ENCODE measurements around the gene ARFGAP3.

Gene ARFGAP3

DNA sequence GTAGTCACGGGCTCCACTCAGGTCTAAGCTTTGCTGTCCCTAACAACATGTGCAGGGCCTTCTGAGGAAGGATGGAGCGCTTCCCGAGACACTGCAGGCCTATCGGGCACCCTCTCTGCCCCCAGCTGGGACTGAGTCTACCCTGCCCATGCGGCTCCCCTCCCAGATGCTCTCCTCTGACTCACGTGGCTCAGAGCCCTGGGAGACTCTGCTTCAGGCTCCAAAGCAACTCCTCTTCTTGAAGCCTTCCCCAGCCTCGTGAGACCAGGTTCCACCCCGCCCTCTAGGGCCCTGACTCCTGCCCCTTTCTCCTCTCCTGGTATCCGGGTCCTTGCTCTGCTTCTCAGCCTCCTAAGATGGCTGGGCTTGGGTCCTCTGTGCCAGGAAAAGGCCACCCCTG is 28.4 kb upstream of the ARFGAP3 start:
- no peak for DNase-seq (ENCODE audit: low read depth)
- H3K4me3 ChIP-seq (ENCODE audit: low read depth, low read length) = no peak overlapping the region

GRCh38 chr22:42884616-42885375 is 27.7 kb upstream of the ARFGAP3 start:
- DNase-seq (ENCODE audit: low read depth) = no peak
- H3K4me3 ChIP-seq (ENCODE audit: low read depth, low read length) = no peak overlapping the region

DNA sequence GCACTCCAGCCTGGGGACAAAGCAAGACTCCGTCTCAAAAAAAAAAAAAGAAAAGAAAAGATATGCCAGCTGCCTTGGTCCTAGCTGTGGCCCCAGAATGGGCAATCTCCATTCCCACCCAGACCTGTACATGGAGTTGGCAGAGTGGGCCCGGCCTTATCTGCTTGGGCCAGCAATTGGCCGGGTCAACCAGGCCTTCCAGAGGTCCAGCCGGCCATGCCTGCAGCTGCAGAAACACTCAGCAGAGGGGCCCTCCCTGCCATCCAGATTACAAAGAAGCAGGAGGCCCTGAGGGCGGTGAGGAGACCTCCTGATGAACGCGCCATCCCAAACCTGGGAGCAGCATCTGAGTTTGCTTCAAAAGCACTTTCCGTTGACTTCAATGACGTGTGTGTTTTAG is 26.9 kb upstream of the ARFGAP3 start:
- no peak for DNase-seq (ENCODE audit: low read depth)
- H3K4me3 ChIP-seq (ENCODE audit: low read depth, low read length) = no peak overlapping the region

DNA sequence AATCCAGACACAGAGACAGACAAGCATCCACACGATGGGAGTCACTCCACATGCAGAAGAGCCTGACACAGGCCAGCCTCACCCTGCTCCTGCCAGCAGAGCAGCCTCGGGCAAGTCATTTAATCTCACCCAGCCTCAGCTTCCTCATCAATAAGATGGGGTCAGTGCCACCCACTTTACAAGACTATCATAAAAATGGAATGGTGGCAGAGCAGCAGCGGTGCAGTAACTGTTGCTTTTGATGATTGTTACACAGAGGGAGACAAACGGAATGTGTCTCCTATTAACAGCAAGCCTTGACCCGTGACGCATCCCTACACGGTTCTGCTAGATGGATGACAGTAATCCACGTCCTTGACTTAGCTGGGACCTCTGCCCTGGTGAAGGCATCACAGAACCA is 26.0 kb upstream of the ARFGAP3 start:
- no peak for DNase-seq (ENCODE audit: low read depth)
- H3K4me3 ChIP-seq (ENCODE audit: low read depth, low read length) = no peak overlapping the region

- DNase-seq (ENCODE audit: low read depth) = no peak
- H3K4me3 ChIP-seq (ENCODE audit: low read depth, low read length) = no peak overlapping the region
Measured at GRCh38 chr22:42881982-42882656, 25.0 kb upstream of the ARFGAP3 start.

GRCh38 chr22:42881298-42881697 is 24.2 kb upstream of the ARFGAP3 start:
- DNase-seq (ENCODE audit: low read depth) = no peak

GRCh38 chr22:42880815-42881214 is 23.7 kb upstream of the ARFGAP3 start:
- H3K4me3 ChIP-seq (ENCODE audit: low read depth, low read length) = no peak overlapping the region
- DNase-seq (ENCODE audit: low read depth) = no peak

More at GRCh38 chr22:42881298-42881697, 24.2 kb upstream of the ARFGAP3 start:
- H3K4me3 ChIP-seq (ENCODE audit: low read depth, low read length) = no peak overlapping the region

- DNase-seq (ENCODE audit: low read depth) = no peak
- no peak overlapping the region for H3K4me3 ChIP-seq (ENCODE audit: low read depth, low read length)
Measured at GRCh38 chr22:42879371-42880021, 22.4 kb upstream of the ARFGAP3 start.

GRCh38 chr22:42878561-42879305 is 21.7 kb upstream of the ARFGAP3 start:
- DNase-seq (ENCODE audit: low read depth) = no peak
- H3K4me3 ChIP-seq (ENCODE audit: low read depth, low read length) = no peak overlapping the region

GRCh38 chr22:42877597-42878340 is 20.7 kb upstream of the ARFGAP3 start:
- no peak for DNase-seq (ENCODE audit: low read depth)
- no peak overlapping the region for H3K4me3 ChIP-seq (ENCODE audit: low read depth, low read length)

DNA sequence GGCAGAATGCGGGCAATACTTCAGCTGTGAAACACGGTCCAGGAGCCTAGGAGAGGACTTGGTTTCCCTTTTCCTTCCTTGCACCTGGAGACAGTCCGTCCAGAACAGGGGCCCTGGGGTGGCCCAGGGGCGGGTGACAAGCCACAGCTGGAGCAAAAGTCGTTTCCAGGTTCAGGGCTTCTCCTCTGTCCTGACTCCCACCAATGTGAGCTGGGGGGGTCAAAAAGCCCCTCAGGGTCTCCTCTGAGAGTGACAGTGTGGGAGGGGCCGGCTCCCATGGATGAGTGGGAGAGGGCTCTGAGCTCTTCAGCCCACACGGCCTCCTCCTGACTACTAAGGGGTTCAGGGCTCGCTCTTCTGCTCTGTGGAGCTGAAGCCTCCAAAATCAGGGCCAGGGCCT is 20.1 kb upstream of the ARFGAP3 start:
- no peak for DNase-seq (ENCODE audit: low read depth)
- no peak overlapping the region for H3K4me3 ChIP-seq (ENCODE audit: low read depth, low read length)

- H3K4me3 ChIP-seq (ENCODE audit: low read depth, low read length) = no peak overlapping the region
- DNase-seq (ENCODE audit: low read depth) = no peak
Measured at GRCh38 chr22:42876041-42876440, 19.0 kb upstream of the ARFGAP3 start.

GRCh38 chr22:42874010-42874409 is 16.9 kb upstream of the ARFGAP3 start:
- no peak overlapping the region for H3K4me3 ChIP-seq (ENCODE audit: low read depth, low read length)
- DNase-seq (ENCODE audit: low read depth) = no peak

DNA sequence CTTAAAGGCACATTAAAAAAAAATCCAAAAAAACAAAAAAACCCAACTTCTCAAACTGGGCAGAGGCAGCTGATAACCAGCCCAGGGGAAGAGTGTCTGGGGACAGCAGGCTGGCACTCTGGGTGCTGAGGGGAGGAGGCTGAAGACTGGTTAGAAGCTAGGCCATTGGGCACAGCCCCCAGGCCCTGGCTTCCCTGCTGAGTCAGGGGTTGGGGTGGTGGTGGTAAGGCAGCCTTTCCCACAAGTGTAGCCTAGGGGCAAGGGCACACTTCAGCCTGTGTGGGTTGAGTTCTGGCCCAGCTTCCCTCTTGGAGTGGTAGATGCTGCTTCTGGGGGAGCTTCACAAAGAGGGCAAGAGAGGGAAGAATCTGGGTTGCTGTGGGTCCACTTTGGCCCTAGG is 16.3 kb upstream of the ARFGAP3 start:
- DNase-seq (ENCODE audit: low read depth) = no peak
- H3K4me3 ChIP-seq (ENCODE audit: low read depth, low read length) = no peak overlapping the region

DNA sequence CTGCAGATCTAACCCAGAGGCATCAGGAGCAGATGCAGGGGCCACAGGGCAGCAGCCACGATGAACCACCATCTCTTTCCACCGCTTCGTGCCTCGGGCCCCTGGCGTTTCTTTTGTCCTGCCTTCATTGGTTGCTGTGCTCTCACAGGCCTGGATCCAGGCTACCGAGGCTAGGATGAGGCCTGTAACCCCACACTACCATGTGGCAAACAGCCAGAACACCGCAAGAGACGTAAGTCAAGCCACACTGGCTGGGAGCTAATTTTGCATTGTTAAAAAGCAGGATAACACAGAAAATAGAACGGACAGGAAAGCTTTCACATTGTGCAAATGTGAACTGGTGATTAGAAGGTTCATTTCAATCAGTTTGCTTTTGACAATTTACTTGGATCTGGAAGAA is 15.7 kb upstream of the ARFGAP3 start:
- DNase-seq (ENCODE audit: low read depth) = no peak

DNA sequence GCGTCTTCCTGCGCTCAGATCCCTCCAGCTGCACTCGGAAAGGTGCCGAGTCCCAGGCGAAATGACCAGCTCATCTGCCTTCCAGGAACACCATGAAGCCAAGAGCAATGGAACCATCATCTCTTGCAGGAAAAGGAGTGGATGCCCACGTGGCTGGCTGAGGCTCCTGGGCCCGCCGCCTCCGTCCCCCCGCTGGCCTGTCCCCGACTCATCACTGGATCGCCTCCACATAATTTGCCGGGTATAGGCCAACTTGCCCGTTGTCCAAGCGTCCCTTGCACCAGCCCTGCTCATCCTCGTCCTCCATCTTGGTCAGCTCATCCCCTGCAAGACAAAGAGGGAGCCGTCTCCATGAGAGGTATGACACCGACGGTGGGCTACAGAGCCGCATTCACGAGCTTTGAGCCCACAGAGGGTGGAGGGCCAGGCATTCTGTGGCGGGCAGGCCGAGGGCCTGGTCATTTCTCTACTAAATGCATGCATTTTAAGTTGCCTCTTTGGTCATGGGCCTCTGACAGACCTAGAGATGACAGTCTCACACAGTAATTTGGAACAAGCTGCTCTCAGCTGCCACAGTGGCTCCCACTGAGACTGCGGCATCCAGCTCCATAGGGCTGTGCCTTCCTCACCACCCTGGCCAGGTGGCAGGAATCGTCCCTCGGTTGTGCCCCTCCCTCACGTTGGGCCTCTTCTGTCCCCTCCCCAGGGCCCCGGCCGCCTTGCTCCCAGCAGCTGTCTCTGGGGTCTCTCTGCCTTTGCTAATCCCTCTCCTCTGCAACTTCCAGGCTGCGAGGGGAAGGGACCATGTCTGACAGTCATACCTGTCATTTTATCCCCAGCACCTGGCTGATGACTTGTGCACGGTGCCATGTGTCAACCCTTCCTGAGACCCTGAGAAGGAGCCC is 14.3 kb upstream of the ARFGAP3 start:
- no peak overlapping the region for H3K4me3 ChIP-seq (ENCODE audit: low read depth, low read length)
- no peak for DNase-seq (ENCODE audit: low read depth)

More for the DNA sequence above, 15.7 kb upstream of the ARFGAP3 start:
- no peak overlapping the region for H3K4me3 ChIP-seq (ENCODE audit: low read depth, low read length)

DNA sequence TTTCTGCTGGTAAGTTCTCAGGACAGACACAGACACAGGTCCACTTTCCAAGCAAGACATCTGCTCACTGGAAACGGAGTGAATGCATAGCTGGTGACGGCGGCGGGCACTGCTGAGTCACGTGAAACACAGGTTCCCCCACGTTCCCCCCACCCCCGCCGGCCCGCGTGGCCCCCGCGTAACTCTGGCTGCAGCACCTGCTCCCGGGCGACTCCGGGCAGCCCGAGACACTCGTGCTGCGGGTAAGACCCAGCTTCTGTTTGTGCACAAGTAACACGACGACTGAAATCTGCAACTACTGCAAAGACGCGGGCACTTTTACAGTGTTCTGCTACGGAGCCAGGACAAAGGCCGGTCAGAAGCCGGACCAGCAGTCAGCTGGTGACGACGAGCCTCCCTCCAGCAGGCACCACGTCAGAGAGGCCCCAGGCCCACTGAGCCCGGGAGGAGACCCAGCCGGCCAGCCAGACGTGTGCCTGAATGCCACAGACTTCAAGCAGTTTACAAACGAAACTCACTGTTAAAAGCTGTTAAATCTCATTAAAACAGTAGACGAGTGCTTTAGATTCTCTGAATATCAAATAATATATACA is 12.9 kb upstream of the ARFGAP3 start:
- DNase-seq (ENCODE audit: low read depth) = no peak
- no peak overlapping the region for H3K4me3 ChIP-seq (ENCODE audit: low read depth, low read length)

DNA sequence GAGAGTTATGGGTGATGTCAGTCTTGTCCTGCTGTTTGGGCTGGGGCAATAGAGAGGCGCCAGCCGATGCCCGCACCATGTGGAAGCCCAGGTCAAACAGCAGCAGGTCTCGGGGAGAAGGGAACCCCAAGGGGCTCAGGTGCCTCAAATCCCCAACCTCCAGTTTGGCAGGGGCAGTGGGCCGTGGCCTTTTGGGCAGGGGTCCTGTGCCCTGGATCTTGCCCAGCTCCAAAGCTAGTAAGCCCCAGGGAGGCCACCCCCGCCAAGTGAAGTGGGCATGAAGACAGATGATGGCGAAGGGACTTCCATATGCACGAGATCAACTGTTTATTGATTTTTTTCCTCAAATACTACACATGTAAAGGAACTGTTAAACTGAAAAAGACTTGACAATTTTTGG is 12.4 kb upstream of the ARFGAP3 start:
- H3K4me3 ChIP-seq (ENCODE audit: low read depth, low read length) = no peak overlapping the region
- DNase-seq (ENCODE audit: low read depth) = no peak

Data from skeletal muscle cell (primary cell).